ENCODE measurements around the gene TSPOAP1.
"Not testable (repeated sequence)": the region's sequence is repeated elsewhere in the genome, so short reads cannot be mapped to it uniquely, and the experiment has no call there.

- not testable (repeated sequence) for TF ChIP-seq MAX (IDR thresholded peaks at IDR 0.05); ELK1 (IDR thresholded peaks at IDR 0.05; ENCODE audit: low read depth, low read length); MAZ (IDR thresholded peaks at IDR 0.05; ENCODE audit: borderline replicate concordance, low read depth, low read length); SMC3 (IDR thresholded peaks at IDR 0.05); CTCF (IDR thresholded peaks at IDR 0.05); MAFK (IDR thresholded peaks at IDR 0.05; ENCODE audit: partially characterized antibody); RNF2 (IDR thresholded peaks at IDR 0.05; ENCODE audit: borderline replicate concordance, low read depth); POLR2A (IDR thresholded peaks at IDR 0.05; ENCODE audit: low read length); REST (IDR thresholded peaks at IDR 0.05); ZC3H11A (IDR thresholded peaks at IDR 0.05); CHD4 (IDR thresholded peaks at IDR 0.05; ENCODE audit: borderline replicate concordance); RAD21 (conservative IDR thresholded peaks at IDR 0.05 in 1 of 2, IDR thresholded peaks at IDR 0.05 in 1 of 2)
Measured at GRCh38 chr17:58341136-58341860, 12.7 kb upstream of the TSPOAP1 start.
